ENCODE results near the gene APEH. TPM values are rescaled to one million over a fixed set of nuclear protein-coding genes. Genes with fewer than 3 reads are reported as not detected.

The APEH gene
- total and polyA plus RNA-seq, 2 of the 4 experiments (the other 2 are of a cell fraction) = 89.2 to 142 TPM

GRCh38 chr3:49648354-49649019 lies 25.7 kb upstream of the APEH start:
- H3K4ac ChIP-seq (ENCODE audit: low read depth, low read length) = no peak overlapping the region
- no peak overlapping the region for H2AFZ ChIP-seq (replicated peaks; ENCODE audit: low read length, poor library complexity)
- DNase-seq (no peak), ATAC-seq (ENCODE audit: low read depth) (no peak)
- CTCF ChIA-PET = no interaction called here
- no peak overlapping the region for H3K23ac ChIP-seq (ENCODE audit: low read depth, low read length)
- H3K4me3 ChIP-seq (ENCODE audit: insufficient read depth, low read depth, low read length) = no peak overlapping the region
- dilution Hi-C loops (cut with HindIII; ENCODE audit: low sequenced_read_pairs, unreplicated experiment) (no loop called here), in situ Hi-C loops (cut with MboI; ENCODE audit: low sequenced_read_pairs) (no loop called here), intact Hi-C loops (cut with micrococcal nuclease) (no loop called here)
- H3K36me3 ChIP-seq (ENCODE audit: control insufficient read depth, insufficient read depth, low read length) = no peaks in the 10 kb centered on the region
- no peak overlapping the region for H3K27ac ChIP-seq (ENCODE audit: insufficient read depth, low read length)
- H3K9ac ChIP-seq (ENCODE audit: low read depth, low read length) = no peak overlapping the region
- no CpG with 5 or more reads among the region's 3 CpGs for whole genome bisulfite sequencing, 2 experiments (ENCODE audit: extremely low coverage in 2 of 2, insufficient read length in 1 of 2)
- no peak overlapping the region for H4K5ac ChIP-seq (ENCODE audit: low read depth, low read length)
- H3K18ac ChIP-seq (ENCODE audit: low read depth, low read length) = no peak overlapping the region
- H3K9me1 ChIP-seq (ENCODE audit: insufficient read depth, low read length) = peaks cover 3% of the 10 kb centered on the region; the same call in 1 of the 2 replicates
- POLR2A ChIA-PET (ENCODE audit: unreplicated experiment) = no interaction called here
- H2BK120ac ChIP-seq (ENCODE audit: low read depth, low read length) = no peak overlapping the region
- H4K91ac ChIP-seq (ENCODE audit: insufficient read depth, low read depth, low read length) = no peak overlapping the region
- no peaks in the 10 kb centered on the region for H3K9me3 ChIP-seq (ENCODE audit: control insufficient read depth, insufficient read depth, low read length)
- H3K27me3 ChIP-seq (ENCODE audit: control insufficient read depth, insufficient read depth, low read length) = peaks cover 30% of the 10 kb centered on the region
- no peak overlapping the region for H2BK5ac ChIP-seq (ENCODE audit: low read depth, low read length, poor library complexity, severe bottlenecking)
- no peak overlapping the region for H4K8ac ChIP-seq (ENCODE audit: low read depth in 2 of 2, low read length in 2 of 2)
- H3K4me2 ChIP-seq (ENCODE audit: low read depth, low read length) = no peak overlapping the region
- H4K20me1 ChIP-seq (ENCODE audit: insufficient read depth, low read length) = no peaks in the 10 kb centered on the region
- no peak overlapping the region for H2AK5ac ChIP-seq (ENCODE audit: low read depth, low read length)
- no peak overlapping the region for H2BK20ac ChIP-seq (ENCODE audit: low read depth, low read length)
- no peaks in the 10 kb centered on the region for H3K79me1 ChIP-seq (ENCODE audit: low read depth in 1 of 2, low read length in 2 of 2)
- H3K14ac ChIP-seq (replicated peaks; ENCODE audit: low read depth, low read length) = no peak overlapping the region
- no TSS peak for BruUV-seq (replicated peaks)
- no peak for TF ChIP-seq RFX5 (IDR thresholded peaks at IDR 0.05; ENCODE audit: low read depth, low read length)
- no peak for TF ChIP-seq MAZ (IDR thresholded peaks at IDR 0.05; ENCODE audit: borderline replicate concordance, low read depth, low read length)
- no peak for TF ChIP-seq NFE2L2 (IDR thresholded peaks at IDR 0.05; ENCODE audit: low read depth, low read length)
- TF ChIP-seq RAD21 (IDR thresholded peaks at IDR 0.05; ENCODE audit: low read length) = no peak
- TF ChIP-seq POLR2A (IDR thresholded peaks at IDR 0.05; ENCODE audit: low read depth, low read length) = no peak
- no peak for TF ChIP-seq MAFK (IDR thresholded peaks at IDR 0.05; ENCODE audit: low read depth, low read length)
- no peak for TF ChIP-seq BHLHE40 (IDR thresholded peaks at IDR 0.05; ENCODE audit: low read depth, low read length)
- TF ChIP-seq CEBPB (IDR thresholded peaks at IDR 0.05; ENCODE audit: low read depth, low read length) = no peak
- no peak for TF ChIP-seq USF2 (IDR thresholded peaks at IDR 0.05; ENCODE audit: low read depth, low read length)
- no peak for TF ChIP-seq ELK1 (IDR thresholded peaks at IDR 0.05; ENCODE audit: borderline replicate concordance, low read depth, low read length)
- TF ChIP-seq SMC3 (IDR thresholded peaks at IDR 0.05; ENCODE audit: low read depth, low read length) = no peak
- TF ChIP-seq FOS (IDR thresholded peaks at IDR 0.05; ENCODE audit: low read depth, low read length) = no peak
- TF ChIP-seq MXI1 (IDR thresholded peaks at IDR 0.05; ENCODE audit: borderline replicate concordance, low read depth, low read length) = no peak
- H2BK15ac ChIP-seq (ENCODE audit: low read depth, low read length) = no peak overlapping the region
- H2AK9ac ChIP-seq (replicated peaks; ENCODE audit: low read depth, low read length, poor library complexity) = no peak overlapping the region
- no peaks in the 10 kb centered on the region for H3K4me1 ChIP-seq (ENCODE audit: control insufficient read depth, insufficient read depth, low read length)
- H3K56ac ChIP-seq (ENCODE audit: extremely low read depth, insufficient read depth, low read length) = no peak overlapping the region
